ENCODE results near the gene NSUN4. TPM values are rescaled to one million over a fixed set of nuclear protein-coding genes. Genes with fewer than 3 reads are reported as not detected.

The NSUN4 gene
- total and polyA plus RNA-seq, 2 of the 13 experiments (the other 11 are each of a cell fraction or from before 2014, with no cell fraction given) = 21.5 to 23.5 TPM

GRCh38 chr1:46303038-46303871, 37.4 kb upstream of the NSUN4 start, which contains the start of the genes LRRC41 and UQCRH (continued):
- TF ChIP-seq ZBTB34 (CRISPR knock-in tag; IDR thresholded peaks at IDR 0.05) = no peak
- TF ChIP-seq PITX1 (CRISPR knock-in tag; IDR thresholded peaks at IDR 0.05) = no peak
- 0 out of 2 replicates have a peak, but pooled peaks have one; percentile 27 for TF ChIP-seq ETV6 (CRISPR knock-in tag; conservative IDR thresholded peaks at IDR 0.05)
- no peak for TF ChIP-seq MBNL3 (CRISPR knock-in tag; conservative IDR thresholded peaks at IDR 0.05)
- peak in 1 of 2 experiments; percentile 61; a peak in 2 of 4 replicates for TF ChIP-seq KLF16 (CRISPR knock-in tag; IDR thresholded peaks at IDR 0.05)
- TF ChIP-seq POGZ (CRISPR knock-in tag; IDR thresholded peaks at IDR 0.05) = no peak
- no peak for TF ChIP-seq MAFF (IDR thresholded peaks at IDR 0.05; ENCODE audit: low read depth, low read length)
- TF ChIP-seq USF2 (IDR thresholded peaks at IDR 0.05; ENCODE audit: low read depth, low read length) = no peak
- peak; percentile 44; the same call in 1 of the 2 replicates for TF ChIP-seq USF2 (CRISPR knock-in tag; IDR thresholded peaks at IDR 0.05; ENCODE audit: borderline replicate concordance)
- peak; percentile 61; the same call in 1 of the 2 replicates for TF ChIP-seq KDM2A (CRISPR knock-in tag; IDR thresholded peaks at IDR 0.05; ENCODE audit: borderline replicate concordance, low read depth)
- peak; percentile 95 for TF ChIP-seq HOXA3 (CRISPR knock-in tag; IDR thresholded peaks at IDR 0.05)
- no peak for TF ChIP-seq ZNF781 (CRISPR knock-in tag; IDR thresholded peaks at IDR 0.05; ENCODE audit: borderline replicate concordance, not compliant biosample characterization)
- peak; percentile 82 for TF ChIP-seq CREM (IDR thresholded peaks at IDR 0.05)
- no peak for TF ChIP-seq CREM (CRISPR knock-in tag; IDR thresholded peaks at IDR 0.05)
- peak; percentile 96 for TF ChIP-seq ZNF816 (CRISPR knock-in tag; IDR thresholded peaks at IDR 0.05; ENCODE audit: borderline replicate concordance)
- peak; percentile 45; the same call in 1 of the 2 replicates for TF ChIP-seq ZNF232 (CRISPR knock-in tag; IDR thresholded peaks at IDR 0.05; ENCODE audit: borderline replicate concordance)
- TF ChIP-seq ZNF737 (CRISPR knock-in tag; IDR thresholded peaks at IDR 0.05; ENCODE audit: borderline replicate concordance) = no peak
- TF ChIP-seq ARNT2 (CRISPR knock-in tag; IDR thresholded peaks at IDR 0.05; ENCODE audit: low read depth) = peak; percentile 21; the same call in 1 of the 2 replicates
- TF ChIP-seq FOSL1 (CRISPR knock-in tag; IDR thresholded peaks at IDR 0.05; ENCODE audit: borderline replicate concordance) = no peak
- no peak for TF ChIP-seq DBP (CRISPR knock-in tag; IDR thresholded peaks at IDR 0.05; ENCODE audit: not compliant biosample characterization)
- TF ChIP-seq CBX5 (CRISPR knock-in tag; IDR thresholded peaks at IDR 0.05; ENCODE audit: borderline replicate concordance) = no peak

All from HepG2 (cell line).